DOHH2 (cell line): Measurements from ENCODE around the gene FNBP1L.

ENCODE experiments used
- H3F3A ChIP-seq: fragments of 200-600 bp; sonication (generic), shearing (Covaris generic); 2 replicates; pipeline ENCODE4 v1.6.0; 2016; ENCODE audit warnings: antibody characterized with exemption, mild to moderate bottlenecking; ENCODE audit not compliant: control insufficient read depth, insufficient read depth
- H3K27ac ChIP-seq: fragments of 200-600 bp; sonication (generic); 2 replicates; pipeline ENCODE4 v1.5.1; 2014; ENCODE audit warnings: low read depth, mild to moderate bottlenecking, low read length, moderate library complexity
- H3K27me3 ChIP-seq: fragments of 200-600 bp; sonication (generic); 2 replicates; pipeline ENCODE4 v1.6.1; 2014; ENCODE audit warnings: mild to moderate bottlenecking, low read length, mixed read lengths; ENCODE audit not compliant: control insufficient read depth
- H3K36me3 ChIP-seq: fragments of 200-600 bp; sonication (generic); 2 replicates; pipeline ENCODE4 v1.6.1; 2014; ENCODE audit warnings: mild to moderate bottlenecking, low read length, moderate library complexity, mixed read lengths; ENCODE audit not compliant: control insufficient read depth
- H3K4me1 ChIP-seq: fragments of 200-600 bp; sonication (generic); 2 replicates; pipeline ENCODE4 v1.6.1; 2014; ENCODE audit warnings: mild to moderate bottlenecking, low read length, mixed read lengths; ENCODE audit not compliant: control insufficient read depth
- H3K4me2 ChIP-seq: fragments of 200-600 bp; sonication (generic); 2 replicates; pipeline ENCODE4 v1.6.0; 2014; ENCODE audit warnings: mild to moderate bottlenecking, low read length, moderate library complexity
- H3K4me3 ChIP-seq: fragments of 200-600 bp; sonication (generic); 2 replicates; pipeline ENCODE4 v1.5.1; 2014; ENCODE audit warnings: mild to moderate bottlenecking, low read length, mixed read lengths
- H3K79me2 ChIP-seq: fragments of 200-600 bp; sonication (generic); 2 replicates; pipeline ENCODE4 v1.6.1; 2014; ENCODE audit warnings: mild to moderate bottlenecking, low read length, mixed read lengths; ENCODE audit not compliant: control insufficient read depth
- H3K9me2 ChIP-seq: fragments of 200-600 bp; sonication (generic); replicated peaks from 2 replicates; pipeline ENCODE4 v1.6.1; 2014; ENCODE audit warnings: mild to moderate bottlenecking, low read length, mixed read lengths; ENCODE audit not compliant: control insufficient read depth
- H3K9me3 ChIP-seq: fragments of 200-600 bp; sonication (generic); 2 replicates; pipeline ENCODE4 v1.6.1; 2014; ENCODE audit warnings: antibody characterized with exemption, low read length, mixed read lengths; ENCODE audit not compliant: control insufficient read depth, insufficient read depth
- H4K20me1 ChIP-seq: fragments of 200-600 bp; sonication (generic); 2 replicates; pipeline ENCODE4 v1.6.0; 2014; ENCODE audit warnings: low read depth, mild to moderate bottlenecking, antibody characterized with exemption, low read length, moderate library complexity; ENCODE audit not compliant: control insufficient read depth, insufficient read depth
- EZH2phosphoT487 ChIP-seq: fragments of 200-600 bp; sonication (generic); IDR thresholded peaks from 2 replicates; pipeline ENCODE4 v1.6.1; 2017; ENCODE audit warnings: borderline replicate concordance, mild to moderate bottlenecking, antibody characterized with exemption, low read length, moderate library complexity, mixed read lengths
- TF ChIP-seq, protein P1 (sequence below): fragments of 200-600 bp; sonication (generic); IDR thresholded peaks from one replicate; pipeline ENCODE4 v1.5.1; 2014; ENCODE audit warnings: antibody characterized with exemption, mild to moderate bottlenecking, low read depth, low read length; ENCODE audit not compliant: poor library complexity, severe bottlenecking

Gene FNBP1L

GRCh38 chr1:93516164-93516563 is 68.2 kb downstream of the FNBP1L start:
- Histone ChIP-seq H3K27me3 (no peaks in the 10 kb centered on the region), H3K79me2 (no peaks in the 10 kb centered on the region), H3K4me1 (no peaks in the 10 kb centered on the region), H4K20me1 (no peaks in the 10 kb centered on the region), H3K9me3 (no peaks in the 10 kb centered on the region), H3F3A (no peaks in the 10 kb centered on the region), H3K4me3 (no peak overlapping the region), H3K4me2 (no peak overlapping the region), H3K36me3 (no peaks in the 10 kb centered on the region), H3K9me2 (no peaks in the 10 kb centered on the region), H3K27ac (no peak overlapping the region)
- TF ChIP-seq, protein P1, sequence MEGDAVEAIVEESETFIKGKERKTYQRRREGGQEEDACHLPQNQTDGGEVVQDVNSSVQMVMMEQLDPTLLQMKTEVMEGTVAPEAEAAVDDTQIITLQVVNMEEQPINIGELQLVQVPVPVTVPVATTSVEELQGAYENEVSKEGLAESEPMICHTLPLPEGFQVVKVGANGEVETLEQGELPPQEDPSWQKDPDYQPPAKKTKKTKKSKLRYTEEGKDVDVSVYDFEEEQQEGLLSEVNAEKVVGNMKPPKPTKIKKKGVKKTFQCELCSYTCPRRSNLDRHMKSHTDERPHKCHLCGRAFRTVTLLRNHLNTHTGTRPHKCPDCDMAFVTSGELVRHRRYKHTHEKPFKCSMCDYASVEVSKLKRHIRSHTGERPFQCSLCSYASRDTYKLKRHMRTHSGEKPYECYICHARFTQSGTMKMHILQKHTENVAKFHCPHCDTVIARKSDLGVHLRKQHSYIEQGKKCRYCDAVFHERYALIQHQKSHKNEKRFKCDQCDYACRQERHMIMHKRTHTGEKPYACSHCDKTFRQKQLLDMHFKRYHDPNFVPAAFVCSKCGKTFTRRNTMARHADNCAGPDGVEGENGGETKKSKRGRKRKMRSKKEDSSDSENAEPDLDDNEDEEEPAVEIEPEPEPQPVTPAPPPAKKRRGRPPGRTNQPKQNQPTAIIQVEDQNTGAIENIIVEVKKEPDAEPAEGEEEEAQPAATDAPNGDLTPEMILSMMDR = no peak
- no peak for TF ChIP-seq EZH2phosphoT487

GRCh38 chr1:93518516-93518915 is 70.6 kb downstream of the FNBP1L start:
- Histone ChIP-seq H4K20me1 (no peaks in the 10 kb centered on the region), H3K4me1 (no peaks in the 10 kb centered on the region), H3K36me3 (no peaks in the 10 kb centered on the region), H3K27ac (no peak overlapping the region), H3K9me3 (no peaks in the 10 kb centered on the region), H3K4me3 (no peak overlapping the region), H3K9me2 (no peaks in the 10 kb centered on the region), H3K4me2 (no peak overlapping the region), H3K79me2 (no peaks in the 10 kb centered on the region), H3F3A (no peaks in the 10 kb centered on the region), H3K27me3 (no peaks in the 10 kb centered on the region)
- TF ChIP-seq EZH2phosphoT487 = no peak
- TF ChIP-seq, protein P1 = no peak

DNA sequence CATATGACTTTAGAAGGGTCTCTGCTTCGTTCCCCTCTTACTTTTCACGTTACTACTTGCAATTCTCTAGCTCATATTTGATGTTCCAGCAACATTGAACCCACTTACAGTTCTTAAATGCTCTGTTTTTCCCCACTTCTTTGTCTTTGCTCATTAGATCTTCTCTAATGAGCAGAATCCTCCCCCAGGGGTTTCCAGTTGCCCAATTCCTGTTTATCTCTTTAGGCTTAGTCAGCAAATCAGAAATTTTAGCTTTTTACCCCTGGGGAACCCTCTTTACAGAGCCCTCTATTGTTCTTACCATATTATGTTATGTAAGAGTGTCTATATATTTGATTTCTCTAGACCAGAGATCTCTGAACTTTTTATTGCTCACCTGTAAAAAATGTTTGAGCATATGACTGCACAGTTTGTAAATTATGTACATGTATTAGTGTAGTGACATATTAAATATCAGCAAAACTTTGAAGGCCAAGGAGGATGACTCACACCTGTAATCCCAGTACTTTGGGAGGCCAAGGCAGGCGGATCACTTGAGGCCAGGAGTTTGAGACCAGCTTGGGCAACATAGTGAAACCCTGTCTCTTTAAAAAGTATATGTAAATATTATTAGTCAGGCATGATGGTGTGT is 71.4 kb downstream of the FNBP1L start:
- no peak overlapping the region for H3K4me2 ChIP-seq
- no peaks in the 10 kb centered on the region for H3K27me3 ChIP-seq
- H3K9me2 ChIP-seq = no peaks in the 10 kb centered on the region
- no peaks in the 10 kb centered on the region for H4K20me1 ChIP-seq
- no peaks in the 10 kb centered on the region for H3F3A ChIP-seq
- no peak overlapping the region for H3K27ac ChIP-seq
- H3K36me3 ChIP-seq = no peaks in the 10 kb centered on the region
- H3K79me2 ChIP-seq = no peaks in the 10 kb centered on the region
- TF ChIP-seq EZH2phosphoT487 = no peak
- TF ChIP-seq, protein P1 = no peak
- H3K9me3 ChIP-seq = no peaks in the 10 kb centered on the region
- no peak overlapping the region for H3K4me3 ChIP-seq
- no peaks in the 10 kb centered on the region for H3K4me1 ChIP-seq

GRCh38 chr1:93521618-93522017 is 73.7 kb downstream of the FNBP1L start:
- Histone ChIP-seq H3K4me1 (no peaks in the 10 kb centered on the region), H3K4me2 (no peak overlapping the region), H3K4me3 (no peak overlapping the region), H3K36me3 (no peaks in the 10 kb centered on the region), H4K20me1 (no peaks in the 10 kb centered on the region), H3K9me2 (no peaks in the 10 kb centered on the region), H3K27me3 (no peaks in the 10 kb centered on the region), H3K79me2 (no peaks in the 10 kb centered on the region), H3F3A (no peaks in the 10 kb centered on the region), H3K9me3 (no peaks in the 10 kb centered on the region), H3K27ac (no peak overlapping the region)
- no peak for TF ChIP-seq EZH2phosphoT487
- TF ChIP-seq, protein P1 = no peak
